ENCODE data around the gene KRT82. TPM values are rescaled to one million over a fixed set of nuclear protein-coding genes. Genes with fewer than 3 reads are reported as not detected.
"Not testable (repeated sequence)": the region's sequence is repeated elsewhere in the genome, so short reads cannot be mapped to it uniquely, and the experiment has no call there.

KRT82 gene
- total RNA-seq, 4 donors from 2014 or later = 1.3 to 40.7 (median 7.6) TPM

GRCh38 chr12:52415870-52416750, 10.0 kb upstream of the KRT82 start:
- Histone ChIP-seq H3K27ac (peak overlapping the region; percentile 67), H3K4me1 (peaks cover 19% of the 10 kb centered on the region), H3K27me3 (no peaks in the 10 kb centered on the region), H3K36me3 (no peaks in the 10 kb centered on the region), H3K9me3 (no peaks in the 10 kb centered on the region), H3K4me3 (no peak overlapping the region)
- no peak for DNase-seq (ENCODE audit: low spot score in 2 of 2)
- 57% methylated on average over 10 of the region's 10 CpGs for WGBS
- no peak for TF ChIP-seq CTCF (IDR thresholded peaks at IDR 0.05)
- peak; percentile 5 to 29 (median 28) for TF ChIP-seq POLR2AphosphoS5 (IDR thresholded peaks at IDR 0.05)
- no peak for TF ChIP-seq POLR2A (IDR thresholded peaks at IDR 0.05)
- no peak for TF ChIP-seq EP300 (IDR thresholded peaks at IDR 0.05)

GRCh38 chr12:52414936-52415335, 8.8 kb upstream of the KRT82 start:
- no peak for DNase-seq (ENCODE audit: low spot score in 2 of 2)
- Histone ChIP-seq H3K4me1 (peaks cover 19% of the 10 kb centered on the region), H3K36me3 (no peaks in the 10 kb centered on the region), H3K27me3 (no peaks in the 10 kb centered on the region), H3K4me3 (no peak overlapping the region), H3K9me3 (no peaks in the 10 kb centered on the region), H3K27ac (no peak overlapping the region)
- TF ChIP-seq CTCF (IDR thresholded peaks at IDR 0.05) (no peak), POLR2AphosphoS5 (IDR thresholded peaks at IDR 0.05) (no peak), POLR2A (IDR thresholded peaks at IDR 0.05) (no peak), EP300 (IDR thresholded peaks at IDR 0.05) (no peak)
- 90% methylated on average over 5 of the region's 5 CpGs for WGBS

- TF ChIP-seq POLR2AphosphoS5 (IDR thresholded peaks at IDR 0.05) (no peak), POLR2A (IDR thresholded peaks at IDR 0.05) (no peak), EP300 (IDR thresholded peaks at IDR 0.05) (no peak), CTCF (IDR thresholded peaks at IDR 0.05) (no peak)
- 51% methylated on average over 3 of the region's 8 CpGs for WGBS
- no peaks in the 10 kb centered on the region for H3K9me3 ChIP-seq
- no peak overlapping the region for H3K27ac ChIP-seq
- H3K4me1 ChIP-seq = peaks cover 19% of the 10 kb centered on the region
- H3K36me3 ChIP-seq = no peaks in the 10 kb centered on the region
- no peak for DNase-seq (ENCODE audit: low spot score in 2 of 2)
- no peaks in the 10 kb centered on the region for H3K27me3 ChIP-seq
- no peak overlapping the region for H3K4me3 ChIP-seq
Measured at GRCh38 chr12:52413782-52414345, 7.7 kb upstream of the KRT82 start.

- Histone ChIP-seq H3K27me3 (no peaks in the 10 kb centered on the region), H3K27ac (no peak overlapping the region), H3K36me3 (no peaks in the 10 kb centered on the region), H3K9me3 (no peaks in the 10 kb centered on the region), H3K4me1 (peaks cover 19% of the 10 kb centered on the region), H3K4me3 (no peak overlapping the region)
- DNase-seq (ENCODE audit: low spot score in 2 of 2) = no peak
- no peak for TF ChIP-seq POLR2A (IDR thresholded peaks at IDR 0.05)
- TF ChIP-seq CTCF (IDR thresholded peaks at IDR 0.05) = no peak
- no peak for TF ChIP-seq POLR2AphosphoS5 (IDR thresholded peaks at IDR 0.05)
- no peak for TF ChIP-seq EP300 (IDR thresholded peaks at IDR 0.05)
- WGBS = 43% methylated on average over 4 of the region's 4 CpGs
Measured at GRCh38 chr12:52413202-52413601, 7.1 kb upstream of the KRT82 start.

- 74% methylated on average over 10 of the region's 10 CpGs for WGBS
Measured at GRCh38 chr12:52411815-52412214, 5.7 kb upstream of the KRT82 start.

GRCh38 chr12:52410589-52411248, 4.6 kb upstream of the KRT82 start:
- not testable (repeated sequence) for H3K27ac ChIP-seq; DNase-seq (ENCODE audit: low spot score in 2 of 2); H3K4me3 ChIP-seq; H3K9me3 ChIP-seq; H3K27me3 ChIP-seq; H3K4me1 ChIP-seq; H3K36me3 ChIP-seq
- no CpG with 5 or more reads among the region's 1 CpG for WGBS

More at GRCh38 chr12:52411815-52412214, 5.7 kb upstream of the KRT82 start:
- TF ChIP-seq POLR2A (IDR thresholded peaks at IDR 0.05) (no peak), CTCF (IDR thresholded peaks at IDR 0.05) (no peak), POLR2AphosphoS5 (IDR thresholded peaks at IDR 0.05) (no peak), EP300 (IDR thresholded peaks at IDR 0.05) (no peak)
- Histone ChIP-seq H3K9me3 (no peaks in the 10 kb centered on the region), H3K4me3 (no peak overlapping the region), H3K27ac (no peak overlapping the region), H3K36me3 (no peaks in the 10 kb centered on the region), H3K27me3 (peaks cover 4% of the 10 kb centered on the region), H3K4me1 (peaks cover 11% of the 10 kb centered on the region)
- DNase-seq (ENCODE audit: low spot score in 2 of 2) = no peak

All from suprapubic skin (tissue), 4 donors.